Liver (tissue), 9 donors: ENCODE data around the gene GUCY1B1. TPM values are rescaled to one million over a fixed set of nuclear protein-coding genes. Genes with fewer than 3 reads are reported as not detected.

Experiments used
- DNase-seq: peaks from one replicate; pipeline ENCODE4 v3.0.0-alpha.2; 2017; ENCODE audit warnings: low spot score
- H3K27ac ChIP-seq, 2 donors: one replicate each; pipeline ENCODE4 v1.7.0; 2013; ENCODE audit warnings: inconsistent platforms in 2 of 2, low read length in 2 of 2, control low read depth in 1 of 2, low read depth in 1 of 2, mild to moderate bottlenecking in 1 of 2
- H3K27me3 ChIP-seq, 4 donors: one replicate each; pipeline versions ENCODE4 v1.6.1 to v1.7.0; 2013; ENCODE audit warnings: low read length in 3 of 4, inconsistent platforms in 1 of 4, mild to moderate bottlenecking in 1 of 4, moderate library complexity in 1 of 4; ENCODE audit not compliant: control insufficient read depth in 4 of 4, insufficient read depth in 4 of 4
- H3K36me3 ChIP-seq, 4 donors: one replicate each; pipeline versions ENCODE4 v1.6.1 to v1.7.0; 2013; ENCODE audit warnings: low read length in 3 of 4, mild to moderate bottlenecking in 3 of 4, low read depth in 1 of 4, moderate library complexity in 1 of 4; ENCODE audit not compliant: control insufficient read depth in 4 of 4, insufficient read depth in 3 of 4
- H3K4me1 ChIP-seq, 4 donors: one replicate each; pipeline versions ENCODE4 v1.6.1 to v1.7.0; 2013; ENCODE audit warnings: low read length in 3 of 4, mild to moderate bottlenecking in 3 of 4, moderate library complexity in 1 of 4; ENCODE audit not compliant: control insufficient read depth in 4 of 4, insufficient read depth in 4 of 4
- H3K4me3 ChIP-seq, 3 donors: one replicate each; pipeline versions ENCODE4 v1.6.1 to v1.7.0; 2013; ENCODE audit warnings: low read length in 3 of 3, control low read depth in 1 of 3, low read depth in 1 of 3, mild to moderate bottlenecking in 1 of 3
- H3K9ac ChIP-seq, 2 donors: one replicate each; pipeline ENCODE4 v1.7.0; 2013; ENCODE audit warnings: low read length in 2 of 2, mild to moderate bottlenecking in 2 of 2, moderate library complexity in 2 of 2, control low read depth in 1 of 2, low read depth in 1 of 2
- H3K9me3 ChIP-seq, 4 donors: one replicate each; pipeline versions ENCODE4 v1.6.1 to v1.7.0; 2013; ENCODE audit warnings: low read length in 3 of 4; ENCODE audit not compliant: control insufficient read depth in 4 of 4
- ATF3 ChIP-seq: IDR thresholded peaks from 2 replicates; pipeline ENCODE4 v1.6.1; 2016; ENCODE audit warnings: antibody characterized with exemption
- CTCF ChIP-seq: fragments of 150-350 bp; IDR thresholded peaks from 2 replicates; pipeline ENCODE4 v1.5.1; 2017; ENCODE audit warnings: improper control_type of control experiment, low read depth, low read length; ENCODE audit not compliant: missing input control
- EGR1 ChIP-seq, 2 donors: IDR thresholded peaks; 2 replicates each; pipeline ENCODE4 v1.6.1; 2016 to 2018; ENCODE audit warnings: antibody characterized with exemption in 2 of 2, low read depth in 2 of 2
- FOXA1 ChIP-seq: IDR thresholded peaks from 2 replicates; pipeline ENCODE4 v1.6.1; 2016; ENCODE audit warnings: antibody characterized with exemption
- FOXA2 ChIP-seq: IDR thresholded peaks from 2 replicates; pipeline ENCODE4 v1.6.1; 2016; ENCODE audit warnings: antibody characterized with exemption
- GABPA ChIP-seq, 2 donors: IDR thresholded peaks in 1 of 2; conservative IDR thresholded peaks in 1 of 2; 2 replicates each; pipeline ENCODE4 v1.6.1; 2016; ENCODE audit warnings: antibody characterized with exemption in 2 of 2, mild to moderate bottlenecking in 1 of 2, moderate library complexity in 1 of 2
- HNF4A ChIP-seq, 2 donors: conservative IDR thresholded peaks; 2 replicates each; pipeline ENCODE4 v1.6.1; 2016; ENCODE audit warnings: antibody characterized with exemption in 2 of 2, mild to moderate bottlenecking in 2 of 2
- JUND ChIP-seq, 2 donors: IDR thresholded peaks; 2 replicates each; pipeline ENCODE4 v1.6.1; 2016; ENCODE audit warnings: antibody characterized with exemption in 2 of 2
- MAX ChIP-seq: IDR thresholded peaks from 2 replicates; pipeline ENCODE4 v1.6.1; 2016; ENCODE audit warnings: antibody characterized with exemption
- NR2F2 ChIP-seq: IDR thresholded peaks from 2 replicates; pipeline ENCODE4 v1.6.1; 2016; ENCODE audit warnings: antibody characterized with exemption
- RAD21 ChIP-seq, 2 donors: IDR thresholded peaks; 2 replicates each; pipeline ENCODE4 v1.6.1; 2016; ENCODE audit warnings: antibody characterized with exemption in 2 of 2, mild to moderate bottlenecking in 2 of 2
- REST ChIP-seq: IDR thresholded peaks from 2 replicates; pipeline ENCODE4 v1.6.1; 2016; ENCODE audit warnings: antibody characterized with exemption, mild to moderate bottlenecking
- RXRA ChIP-seq, 2 donors: IDR thresholded peaks; 2 replicates each; pipeline ENCODE4 v1.6.1; 2017 to 2018; ENCODE audit warnings: antibody characterized with exemption in 2 of 2, mild to moderate bottlenecking in 1 of 2
- TAF1 ChIP-seq: conservative IDR thresholded peaks from 2 replicates; pipeline ENCODE4 v1.6.1; 2016; ENCODE audit warnings: antibody characterized with exemption, mild to moderate bottlenecking
- YY1 ChIP-seq: IDR thresholded peaks from 2 replicates; pipeline ENCODE4 v1.6.1; 2016; ENCODE audit warnings: antibody characterized with exemption, mild to moderate bottlenecking
- ZBTB33 ChIP-seq: IDR thresholded peaks from 2 replicates; pipeline ENCODE4 v1.6.1; 2016; ENCODE audit warnings: antibody characterized with exemption
- WGBS: extraction: QIAGEN DNeasy Blood & Tissue Kit; methylation state at CpG from one replicate; pipeline ENCODE4 v1.1.7; 2013; 5-methylcytosine and 5-hydroxymethylcytosine counted together
- polyA plus RNA-seq, 2 donors: library from polyadenylated mRNA; stranded (reverse) in 1 of 2; unstranded in 1 of 2; fragments of 200-250 nt in 1 of 2; fragments of >200 nt in 1 of 2; fragmentation: Nextera tagmentation in 1 of 2; extraction: Ambion mirVana in 1 of 2; gene quantifications; one replicate each; pipeline versions ENCODE4 v1.2.1 to v1.2.3, GENCODE V29; 2013 to 2015
- total RNA-seq, 2 donors: library from RNA; depleted of rRNA; stranded (reverse); fragments of >200 nt; gene quantifications; one replicate each; pipeline ENCODE4 v1.2.3, GENCODE V29; 2014
- donor health status: healthy.
- donor health status: healthy.
- donor health status: healthy.
- donor health status: healthy.
- donor health status: healthy.

Gene GUCY1B1
- total and polyA plus RNA-seq, 4 donors: 2.6 to 6.7 (median 3.8) TPM

- Histone ChIP-seq H3K4me1 (peaks cover 0 to 5% (median 2%) of the 10 kb centered on the region in 4 donors), H3K9me3 (no peaks in the 10 kb centered on the region), H3K4me3 (no peak overlapping the region), H3K27me3 (no peaks in the 10 kb centered on the region), H3K9ac (peak overlapping the region in 1 of 2 donors; percentile 27), H3K27ac (peak overlapping the region; percentile 21 to 38), H3K36me3 (no peaks in the 10 kb centered on the region)
- TF ChIP-seq TAF1 (no peak), RXRA (IDR thresholded peaks at IDR 0.05) (peak in 1 of 2 donors; percentile 16), HNF4A (conservative IDR thresholded peaks at IDR 0.05) (peak; percentile 52 to 81), EGR1 (IDR thresholded peaks at IDR 0.05; ENCODE audit: low read depth in 2 of 2) (no peak), CTCF (no peak), NR2F2 (no peak), YY1 (peak; percentile 14)
- DNase-seq: no peak
- WGBS: 40% methylated on average over 7 of the region's 7 CpGs
These were observed 42.0 kb downstream of the GUCY1B1 start for GRCh38 chr4:155800685-155801343.

GRCh38 chr4:155802190-155802959, 43.6 kb downstream of the GUCY1B1 start:
- 80% methylated on average over 9 of the region's 9 CpGs for WGBS
- TF ChIP-seq RAD21 (IDR thresholded peaks at IDR 0.05) (peak in 1 of 2 donors; percentile 18), MAX (no peak), RXRA (IDR thresholded peaks at IDR 0.05) (peak in 1 of 2 donors; percentile 6), NR2F2 (no peak)
- Histone ChIP-seq H3K27ac (no peak overlapping the region), H3K9ac (no peak overlapping the region), H3K4me1 (peaks cover 0 to 5% (median 2%) of the 10 kb centered on the region in 4 donors), H3K27me3 (no peaks in the 10 kb centered on the region), H3K4me3 (no peak overlapping the region), H3K36me3 (no peaks in the 10 kb centered on the region), H3K9me3 (no peaks in the 10 kb centered on the region)
- DNase-seq: no peak

- no peaks in the 10 kb centered on the region for H3K27me3 ChIP-seq
- 98% methylated on average over 1 of the region's 1 CpG for WGBS
- no peak overlapping the region for H3K27ac ChIP-seq
- H3K4me1 ChIP-seq: peaks cover 0 to 8% (median 4%) of the 10 kb centered on the region in 4 donors
- H3K36me3 ChIP-seq: no peaks in the 10 kb centered on the region
- no peak overlapping the region for H3K9ac ChIP-seq
- no peak for DNase-seq
- no peak overlapping the region for H3K4me3 ChIP-seq
- no peaks in the 10 kb centered on the region for H3K9me3 ChIP-seq
- no peak for TF ChIP-seq ZBTB33
- no peak for TF ChIP-seq REST
- TF ChIP-seq MAX: no peak
- TF ChIP-seq FOXA2: no peak
- no peak for TF ChIP-seq RAD21 (IDR thresholded peaks at IDR 0.05)
- TF ChIP-seq EGR1 (IDR thresholded peaks at IDR 0.05; ENCODE audit: low read depth in 2 of 2): no peak
- TF ChIP-seq GABPA (IDR thresholded peaks at IDR 0.05 in 1 of 2, conservative IDR thresholded peaks at IDR 0.05 in 1 of 2): no peak
- no peak for TF ChIP-seq ATF3
- no peak for TF ChIP-seq TAF1
- no peak for TF ChIP-seq FOXA1
- TF ChIP-seq JUND (IDR thresholded peaks at IDR 0.05): no peak
- no peak for TF ChIP-seq RXRA (IDR thresholded peaks at IDR 0.05)
- no peak for TF ChIP-seq HNF4A (conservative IDR thresholded peaks at IDR 0.05)
These were observed 46.2 kb downstream of the GUCY1B1 start for GRCh38 chr4:155805016-155805415.
